HFFc6 (cell line): Measurements from ENCODE around the gene SCIMP. TPM values are rescaled to one million over a fixed set of nuclear protein-coding genes. Genes with fewer than 3 reads are reported as not detected.
"Not testable (repeated sequence)": the region's sequence is repeated elsewhere in the genome, so short reads cannot be mapped to it uniquely, and the experiment has no call there.

ENCODE experiments used
- DNase-seq: peaks from one replicate; pipeline ENCODE4 v3.0.0-alpha.2; 2018
- H3K27ac Mint-ChIP-seq: 2 replicates; pipeline ENCODE4 v1.8.0; 2020; ENCODE audit warnings: mild to moderate bottlenecking, mixed read lengths
- H3K27me3 Mint-ChIP-seq: 2 replicates; pipeline ENCODE4 v1.8.0; 2021; ENCODE audit warnings: mild to moderate bottlenecking, moderate library complexity, mixed read lengths; ENCODE audit not compliant: insufficient read depth
- H3K36me3 Mint-ChIP-seq: 2 replicates; pipeline ENCODE4 v1.8.0; 2021; ENCODE audit warnings: low read depth, mixed read lengths
- H3K4me1 Mint-ChIP-seq: 2 replicates; pipeline ENCODE4 v1.8.0; 2020; ENCODE audit warnings: low read depth, mixed read lengths
- H3K4me3 Mint-ChIP-seq: 2 replicates; pipeline ENCODE4 v1.8.0; 2020; ENCODE audit warnings: mild to moderate bottlenecking, moderate library complexity, mixed read lengths
- H3K9me3 Mint-ChIP-seq: 2 replicates; pipeline ENCODE4 v1.8.0; 2020; ENCODE audit warnings: mild to moderate bottlenecking, mixed read lengths
- total RNA-seq, 6 experiments: library from RNA; stranded (reverse); fragmentation: NEBNext Ultra II Directional; extraction: Animal tissue kit (Norgen Biotek cat#: 25700); gene quantifications; 2 replicates in 1 of 6; 3 replicates in 5 of 6; pipeline ENCODE4 v1.2.3, GENCODE V29; 2021
- TF ChIP-seq, protein P1 (sequence below): fragments of 200-600 bp; sonication (generic); IDR thresholded peaks from 2 replicates; pipeline ENCODE4 v1.5.0; 2021; ENCODE audit warnings: antibody characterized with exemption, mild to moderate bottlenecking

The SCIMP gene
- total RNA-seq, 6 experiments from 2014 or later, result not detected

- no peak for DNase-seq
- Mint-ChIP-seq H3K27me3 (no peaks in the 10 kb centered on the region; the same call in 1 of the 2 replicates), H3K27ac (no peak overlapping the region), H3K9me3 (no peaks in the 10 kb centered on the region), H3K36me3 (peaks cover 5% of the 10 kb centered on the region), H3K4me1 (peaks cover 16% of the 10 kb centered on the region), H3K4me3 (no peak overlapping the region)
- TF ChIP-seq, protein P1, sequence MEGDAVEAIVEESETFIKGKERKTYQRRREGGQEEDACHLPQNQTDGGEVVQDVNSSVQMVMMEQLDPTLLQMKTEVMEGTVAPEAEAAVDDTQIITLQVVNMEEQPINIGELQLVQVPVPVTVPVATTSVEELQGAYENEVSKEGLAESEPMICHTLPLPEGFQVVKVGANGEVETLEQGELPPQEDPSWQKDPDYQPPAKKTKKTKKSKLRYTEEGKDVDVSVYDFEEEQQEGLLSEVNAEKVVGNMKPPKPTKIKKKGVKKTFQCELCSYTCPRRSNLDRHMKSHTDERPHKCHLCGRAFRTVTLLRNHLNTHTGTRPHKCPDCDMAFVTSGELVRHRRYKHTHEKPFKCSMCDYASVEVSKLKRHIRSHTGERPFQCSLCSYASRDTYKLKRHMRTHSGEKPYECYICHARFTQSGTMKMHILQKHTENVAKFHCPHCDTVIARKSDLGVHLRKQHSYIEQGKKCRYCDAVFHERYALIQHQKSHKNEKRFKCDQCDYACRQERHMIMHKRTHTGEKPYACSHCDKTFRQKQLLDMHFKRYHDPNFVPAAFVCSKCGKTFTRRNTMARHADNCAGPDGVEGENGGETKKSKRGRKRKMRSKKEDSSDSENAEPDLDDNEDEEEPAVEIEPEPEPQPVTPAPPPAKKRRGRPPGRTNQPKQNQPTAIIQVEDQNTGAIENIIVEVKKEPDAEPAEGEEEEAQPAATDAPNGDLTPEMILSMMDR, result no peak
Measured at GRCh38 chr17:5220074-5220473, 14.6 kb downstream of the SCIMP start.

DNA sequence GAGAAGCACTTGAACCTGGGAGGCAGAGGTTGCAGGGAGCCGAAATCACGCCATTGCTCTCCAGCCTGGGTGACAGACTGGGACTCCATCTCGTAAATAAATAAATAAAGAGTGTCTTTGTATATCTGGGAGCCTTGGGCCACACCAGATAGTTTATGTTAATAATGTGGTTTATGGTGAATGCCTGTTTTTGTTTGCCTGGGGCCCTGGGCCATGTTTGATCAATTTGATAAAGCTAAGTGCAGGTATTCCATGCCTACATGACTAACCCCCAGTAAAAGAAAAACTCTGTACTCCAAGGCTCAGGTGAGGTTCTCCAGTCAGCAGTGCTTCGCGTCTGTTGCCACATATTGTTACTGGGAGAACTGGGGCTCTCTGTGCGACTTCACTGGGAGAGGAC lies 15.1 kb downstream of the SCIMP start:
- TF ChIP-seq, protein P1, result no peak
- Mint-ChIP-seq H3K9me3 (no peaks in the 10 kb centered on the region), H3K4me3 (no peak overlapping the region), H3K27ac (no peak overlapping the region), H3K4me1 (peaks cover 16% of the 10 kb centered on the region), H3K36me3 (peaks cover 9% of the 10 kb centered on the region), H3K27me3 (no peaks in the 10 kb centered on the region)
- DNase-seq, result no peak

DNA sequence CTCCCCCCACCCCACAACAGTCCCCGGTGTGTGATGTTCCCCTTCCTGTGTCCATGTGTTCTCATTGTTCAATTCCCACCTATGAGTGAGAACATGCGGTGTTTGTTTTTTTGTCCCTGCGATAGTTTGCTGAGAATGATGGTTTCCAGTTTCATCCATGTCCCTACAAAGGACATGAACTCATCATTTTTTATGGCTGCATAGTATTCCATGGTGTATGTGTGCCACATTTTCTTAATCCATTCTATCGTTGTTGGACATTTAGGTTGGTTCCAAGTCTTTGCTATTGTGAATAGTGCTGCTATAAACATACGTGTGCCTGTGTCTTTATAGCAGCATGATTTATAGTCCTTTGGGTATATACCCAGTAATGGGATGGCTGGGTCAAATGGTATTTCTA lies 17.1 kb downstream of the SCIMP start:
- H3K27ac Mint-ChIP-seq, H3K9me3 Mint-ChIP-seq, H3K36me3 Mint-ChIP-seq: not testable (repeated sequence)

DNA sequence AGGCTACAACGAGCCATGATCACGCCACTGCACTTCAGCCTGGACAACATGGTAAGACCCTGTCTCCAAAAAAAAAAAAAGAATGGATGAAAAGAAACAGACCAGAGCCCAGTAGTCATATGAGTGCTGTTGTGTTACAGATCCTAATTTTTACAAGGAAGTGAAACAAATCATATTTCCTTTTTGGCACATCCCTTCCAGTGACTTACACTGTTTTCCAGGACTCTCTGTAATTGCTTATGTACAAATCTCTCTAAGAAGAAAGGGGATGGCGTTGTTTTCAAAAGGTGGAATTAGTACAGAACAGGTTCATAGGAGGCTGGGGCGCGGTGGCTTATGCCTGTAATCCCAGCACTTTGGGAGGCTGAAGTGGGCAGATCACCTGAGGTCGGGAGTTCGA lies 23.2 kb downstream of the SCIMP start:
- no peak for DNase-seq
- no peaks in the 10 kb centered on the region for H3K9me3 Mint-ChIP-seq
- no peak overlapping the region for H3K27ac Mint-ChIP-seq
- 0 out of 2 replicates have a peak, but pooled peaks cover 8% of the 10 kb centered on the region for H3K4me1 Mint-ChIP-seq
- no peaks in the 10 kb centered on the region; the same call in 1 of the 2 replicates for H3K27me3 Mint-ChIP-seq
- peaks cover 13% of the 10 kb centered on the region for H3K36me3 Mint-ChIP-seq
- TF ChIP-seq, protein P1, result no peak
- H3K4me3 Mint-ChIP-seq, result no peak overlapping the region

More for the DNA sequence above, 17.1 kb downstream of the SCIMP start:
- H3K4me1 Mint-ChIP-seq, result peaks cover 10% of the 10 kb centered on the region
- not testable (repeated sequence) for H3K4me3 Mint-ChIP-seq, H3K27me3 Mint-ChIP-seq, DNase-seq

- DNase-seq, result no peak
- Mint-ChIP-seq H3K27ac (no peak overlapping the region), H3K27me3 (no peaks in the 10 kb centered on the region; the same call in 1 of the 2 replicates), H3K4me3 (no peak overlapping the region), H3K36me3 (peaks cover 13% of the 10 kb centered on the region), H3K4me1 (0 out of 2 replicates have a peak, but pooled peaks cover 8% of the 10 kb centered on the region), H3K9me3 (no peaks in the 10 kb centered on the region)
- TF ChIP-seq, protein P1, result no peak
Measured at GRCh38 chr17:5210614-5211252, 23.9 kb downstream of the SCIMP start.

DNA sequence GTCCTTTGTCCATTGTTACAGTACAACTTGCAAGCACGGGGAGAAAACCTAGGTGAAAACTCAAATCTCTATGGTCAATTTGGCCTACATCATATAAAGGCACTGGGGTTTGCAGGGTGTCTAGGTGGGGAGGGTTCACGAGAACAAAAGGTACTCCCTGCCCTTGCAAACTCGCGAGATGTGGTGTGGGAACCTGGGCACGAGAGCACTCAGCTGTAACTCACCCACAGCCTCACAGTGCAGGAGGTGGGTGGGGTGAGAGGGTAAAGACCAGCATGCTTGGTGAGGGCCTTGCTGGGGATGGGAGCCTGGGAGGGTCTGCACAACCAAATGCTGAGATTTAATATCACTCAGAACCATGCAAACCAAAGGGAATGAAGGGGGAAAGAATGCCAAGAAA lies 24.6 kb downstream of the SCIMP start:
- no peak for DNase-seq
- no peak overlapping the region for H3K4me3 Mint-ChIP-seq
- H3K4me1 Mint-ChIP-seq, result 0 out of 2 replicates have a peak, but pooled peaks cover 8% of the 10 kb centered on the region
- no peak overlapping the region for H3K27ac Mint-ChIP-seq
- no peaks in the 10 kb centered on the region; the same call in 1 of the 2 replicates for H3K27me3 Mint-ChIP-seq
- H3K9me3 Mint-ChIP-seq, result no peaks in the 10 kb centered on the region
- peaks cover 13% of the 10 kb centered on the region for H3K36me3 Mint-ChIP-seq
- TF ChIP-seq, protein P1, result no peak
